ENCODE data around the gene PPCS. TPM values are rescaled to one million over a fixed set of nuclear protein-coding genes. Genes with fewer than 3 reads are reported as not detected.

Gene PPCS
- total RNA-seq, 2 donors from 2014 or later = 71.2 to 101 TPM

- Histone ChIP-seq H3K27me3 (replicated peaks; ENCODE audit: insufficient read depth) (no peaks in the 10 kb centered on the region), H3K27ac (no peak overlapping the region), H3K9me3 (no peaks in the 10 kb centered on the region), H3K4me3 (no peak overlapping the region), H3K36me3 (no peaks in the 10 kb centered on the region), H3K4me1 (replicated peaks) (no peaks in the 10 kb centered on the region)
- intact Hi-C loops (cut with DNase I) = no loop called here
- DNase-seq (ENCODE audit: low spot score) = no peak
- no peak for TF ChIP-seq POLR2AphosphoS5 (IDR thresholded peaks at IDR 0.05)
- TF ChIP-seq POLR2A (IDR thresholded peaks at IDR 0.05) = no peak
- TF ChIP-seq CTCF (IDR thresholded peaks at IDR 0.05) = no peak
- WGBS = 74% methylated on average over 3 of the region's 3 CpGs
These were observed 24.8 kb upstream of the PPCS start for GRCh38 chr1:42431514-42431913.

- no peaks in the 10 kb centered on the region for H3K36me3 ChIP-seq
- intact Hi-C loops (cut with DNase I) = no loop called here
- TF ChIP-seq POLR2AphosphoS5 (IDR thresholded peaks at IDR 0.05) (no peak), POLR2A (IDR thresholded peaks at IDR 0.05) (no peak), CTCF (IDR thresholded peaks at IDR 0.05) (no peak)
- no peak overlapping the region for H3K27ac ChIP-seq
- no peak for DNase-seq (ENCODE audit: low spot score)
- no peak overlapping the region for H3K4me3 ChIP-seq
- H3K27me3 ChIP-seq (replicated peaks; ENCODE audit: insufficient read depth) = no peaks in the 10 kb centered on the region
- no peaks in the 10 kb centered on the region for H3K4me1 ChIP-seq (replicated peaks)
- WGBS = 88% methylated on average over 4 of the region's 4 CpGs
- no peaks in the 10 kb centered on the region for H3K9me3 ChIP-seq
These were observed 23.6 kb upstream of the PPCS start for GRCh38 chr1:42432714-42433113.

- H3K36me3 ChIP-seq = no peaks in the 10 kb centered on the region
- H3K27ac ChIP-seq = no peak overlapping the region
- 88% methylated on average over 6 of the region's 6 CpGs for WGBS
- no peaks in the 10 kb centered on the region for H3K27me3 ChIP-seq (replicated peaks; ENCODE audit: insufficient read depth)
- no peaks in the 10 kb centered on the region for H3K9me3 ChIP-seq
- intact Hi-C loops (cut with DNase I) = no loop called here
- H3K4me3 ChIP-seq = no peak overlapping the region
- H3K4me1 ChIP-seq (replicated peaks) = no peaks in the 10 kb centered on the region
- no peak for TF ChIP-seq CTCF (IDR thresholded peaks at IDR 0.05)
- TF ChIP-seq POLR2A (IDR thresholded peaks at IDR 0.05) = no peak
- TF ChIP-seq POLR2AphosphoS5 (IDR thresholded peaks at IDR 0.05) = no peak
- DNase-seq (ENCODE audit: low spot score) = no peak
These were observed 23.0 kb upstream of the PPCS start for GRCh38 chr1:42433369-42433768.

GRCh38 chr1:42434340-42434739 is 22.0 kb upstream of the PPCS start:
- Histone ChIP-seq H3K9me3 (no peaks in the 10 kb centered on the region), H3K27ac (no peak overlapping the region), H3K4me3 (no peak overlapping the region), H3K36me3 (no peaks in the 10 kb centered on the region), H3K27me3 (replicated peaks; ENCODE audit: insufficient read depth) (no peaks in the 10 kb centered on the region), H3K4me1 (replicated peaks) (no peaks in the 10 kb centered on the region)
- no peak for TF ChIP-seq CTCF (IDR thresholded peaks at IDR 0.05)
- TF ChIP-seq POLR2AphosphoS5 (IDR thresholded peaks at IDR 0.05) = no peak
- no peak for TF ChIP-seq POLR2A (IDR thresholded peaks at IDR 0.05)
- no peak for DNase-seq (ENCODE audit: low spot score)
- intact Hi-C loops (cut with DNase I) = no loop called here
- 94% methylated on average over 4 of the region's 4 CpGs for WGBS

DNA sequence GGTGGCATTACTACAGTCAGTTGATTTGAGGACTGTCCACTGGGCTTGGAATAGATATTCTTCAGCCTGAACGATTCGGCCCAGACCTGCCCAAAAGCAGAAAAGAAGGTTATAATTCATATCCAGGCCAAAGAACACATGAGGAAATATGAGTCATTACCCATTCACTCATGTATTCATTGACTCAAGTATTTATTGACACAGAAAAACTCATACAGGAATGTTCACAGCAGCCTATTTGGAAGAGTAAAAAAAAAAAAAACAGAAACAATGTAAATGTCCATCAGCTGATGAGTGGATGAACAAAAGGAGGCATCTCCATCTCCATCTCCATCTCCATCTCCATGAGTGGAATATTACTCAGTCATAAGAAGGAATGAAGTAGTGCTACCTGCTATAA is 16.4 kb upstream of the PPCS start:
- intact Hi-C loops (cut with DNase I) = no loop called here
- no peak for DNase-seq (ENCODE audit: low spot score)
- Histone ChIP-seq H3K4me3 (no peak overlapping the region), H3K9me3 (no peaks in the 10 kb centered on the region), H3K27ac (no peak overlapping the region), H3K27me3 (replicated peaks; ENCODE audit: insufficient read depth) (no peaks in the 10 kb centered on the region), H3K4me1 (replicated peaks) (no peaks in the 10 kb centered on the region), H3K36me3 (no peaks in the 10 kb centered on the region)
- TF ChIP-seq POLR2AphosphoS5 (IDR thresholded peaks at IDR 0.05) = peak; percentile 43
- no peak for TF ChIP-seq POLR2A (IDR thresholded peaks at IDR 0.05)
- WGBS = 45% methylated on average over 2 of the region's 2 CpGs

All from prostate gland (tissue), 2 donors.